HG03045 (cell line): ENCODE results near the gene ANKRD1.

ENCODE experiments used
- ATAC-seq: cut with Tn5 transposase; IDR thresholded peaks from one replicate; pipeline ENCODE4 v1.9.1; 2021; ENCODE audit warnings: mild to moderate bottlenecking, moderate library complexity; ENCODE audit not compliant: unreplicated experiment

Gene ANKRD1

DNA sequence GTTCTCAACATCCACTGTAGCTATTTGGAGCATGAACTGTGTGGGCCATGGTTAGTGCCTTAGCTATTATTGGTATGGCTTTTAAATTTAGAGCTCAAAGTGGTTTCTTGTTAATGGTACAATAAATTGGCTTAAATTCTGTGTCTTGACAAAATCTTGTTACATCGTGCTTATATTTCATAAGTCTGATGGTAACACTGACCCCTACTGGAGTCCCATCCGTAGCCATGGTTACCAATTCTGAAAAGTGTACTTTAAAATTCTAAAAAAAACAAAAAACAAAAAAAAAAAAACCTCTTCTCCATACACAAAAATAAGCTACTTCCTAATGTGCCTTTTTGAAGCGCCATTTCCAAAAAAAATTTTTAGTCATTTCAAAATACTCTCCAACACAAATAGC is 55.5 kb downstream of the ANKRD1 start:
- no peak for ATAC-seq

DNA sequence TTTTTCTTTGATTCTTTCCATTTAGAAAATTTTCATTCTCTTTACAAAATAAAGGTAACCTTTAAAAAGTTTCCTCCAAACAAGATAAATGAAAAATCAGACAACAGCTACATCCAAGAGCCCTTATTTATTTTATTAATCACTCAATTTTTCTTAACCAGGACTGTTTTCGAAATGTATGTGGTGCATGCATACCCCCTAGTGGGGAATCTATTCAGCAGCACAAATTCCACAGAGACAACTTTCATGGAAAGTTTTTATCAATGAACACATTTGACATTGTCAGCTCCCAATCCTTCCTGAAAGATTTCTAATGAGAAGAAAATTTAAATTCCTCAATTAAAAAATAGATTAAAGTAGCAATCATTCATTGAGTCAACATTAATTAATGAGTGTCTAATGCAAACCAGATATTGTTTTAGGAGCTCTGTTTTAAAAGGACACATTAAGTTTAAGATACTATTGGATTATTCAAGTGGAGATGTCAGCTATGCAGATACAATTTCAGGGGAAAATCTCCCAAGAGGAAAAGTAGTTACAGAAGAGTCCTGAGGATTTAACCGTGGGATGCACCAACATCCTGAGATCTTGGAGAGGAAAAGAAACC is 57.9 kb downstream of the ANKRD1 start:
- no peak for ATAC-seq
